Natural killer cell (primary cell): ENCODE data around the gene SESN1. TPM values are rescaled to one million over a fixed set of nuclear protein-coding genes. Genes with fewer than 3 reads are reported as not detected.

Experiments
- ATAC-seq, 3 donors: fragments of 150-1000 bp in 2 of 3; fragments of 200-7000 bp in 1 of 3; cut with Tn5 transposase; 1 replicate in 1 of 3; 2 replicates in 2 of 3; pipeline ENCODE4 v1.10.0; 2021; ENCODE audit warnings: mild to moderate bottlenecking in 2 of 3, moderate library complexity in 2 of 3
- DNase-seq, 2 donors: peaks; one replicate each; pipeline versions ENCODE4 v3.0.0 to v3.0.0-alpha.2; 2013 to 2021; ENCODE audit warnings: mixed read lengths in 1 of 2
- H3K27ac ChIP-seq: one replicate; pipeline ENCODE4 v1.5.1; 2013; ENCODE audit warnings: mild to moderate bottlenecking, low read length
- H3K27me3 ChIP-seq: one replicate; pipeline ENCODE4 v1.6.1; 2013; ENCODE audit warnings: low read length; ENCODE audit not compliant: control insufficient read depth, insufficient read depth
- H3K36me3 ChIP-seq: one replicate; pipeline ENCODE4 v1.6.1; 2013; ENCODE audit warnings: low read length; ENCODE audit not compliant: control insufficient read depth, insufficient read depth
- H3K4me1 ChIP-seq: one replicate; pipeline ENCODE4 v1.6.1; 2013; ENCODE audit warnings: low read length; ENCODE audit not compliant: control insufficient read depth, insufficient read depth
- H3K4me3 ChIP-seq: one replicate; pipeline ENCODE4 v1.5.1; 2013; ENCODE audit warnings: low read length
- H3K9me3 ChIP-seq: one replicate; pipeline ENCODE4 v1.6.1; 2013; ENCODE audit warnings: low read length; ENCODE audit not compliant: control insufficient read depth, insufficient read depth
- H3K27ac Mint-ChIP-seq, 2 donors: one replicate each; pipeline ENCODE4 v1.8.0; 2022; ENCODE audit warnings: mild to moderate bottlenecking in 2 of 2, mixed read lengths in 2 of 2, moderate library complexity in 1 of 2
- H3K27me3 Mint-ChIP-seq, 2 donors: one replicate each; pipeline ENCODE4 v1.8.0; 2022; ENCODE audit warnings: low read depth in 2 of 2, mixed read lengths in 2 of 2
- H3K36me3 Mint-ChIP-seq: one replicate; pipeline ENCODE4 v1.8.0; 2022; ENCODE audit warnings: mixed read lengths
- H3K4me1 Mint-ChIP-seq, 2 donors: one replicate each; pipeline ENCODE4 v1.8.0; 2022; ENCODE audit warnings: mixed read lengths in 2 of 2
- H3K4me3 Mint-ChIP-seq: one replicate; pipeline ENCODE4 v1.8.0; 2022; ENCODE audit warnings: mild to moderate bottlenecking, moderate library complexity, mixed read lengths
- H3K9me3 Mint-ChIP-seq, 2 donors: one replicate each; pipeline ENCODE4 v1.8.0; 2022; ENCODE audit warnings: mixed read lengths in 2 of 2
- WGBS: methylation state at CpG from one replicate; pipeline ENCODE4 v1.1.7; 2013; ENCODE audit warnings: missing lambda C conversion rate; ENCODE audit not compliant: insufficient coverage; 5-methylcytosine and 5-hydroxymethylcytosine counted together
- intact Hi-C: fragments of 100-400 bp; cut with micrococcal nuclease; formaldehyde crosslinking; loops from one replicate; pipeline ENCODE4 v1.14.2; 2022
- total RNA-seq, 4 donors: library from RNA; stranded (reverse); fragments of 120-200 nt in 1 of 4; gene quantifications; one replicate each; pipeline versions ENCODE4 v1.2.3 to v1.2.4, GENCODE V29; 2013 to 2022
- TF ChIP-seq, protein P1 (sequence below): fragments of 200-600 bp; IDR thresholded peaks from one replicate; pipeline ENCODE4 v1.8.0; 2022; ENCODE audit warnings: antibody characterized with exemption

The SESN1 gene
- total RNA-seq, 3 donors from 2014 or later (not counting 1 experiment from before 2014, with no cell fraction given): 52.9 to 106 (median 68.9) TPM

GRCh38 chr6:109029313-109029712 lies 65.3 kb downstream of the SESN1 start:
- Histone ChIP-seq H3K9me3 (no peaks in the 10 kb centered on the region), H3K4me3 (no peak overlapping the region), H3K27ac (no peak overlapping the region), H3K27me3 (no peaks in the 10 kb centered on the region), H3K4me1 (peaks cover 12% of the 10 kb centered on the region), H3K36me3 (no peaks in the 10 kb centered on the region)
- no peaks in the 10 kb centered on the region for H3K36me3 Mint-ChIP-seq
- H3K9me3 Mint-ChIP-seq: no peaks in the 10 kb centered on the region
- 93% methylated on average over 1 of the region's 1 CpG for WGBS
- DNase-seq (no peak), ATAC-seq (no peak)
- no peaks in the 10 kb centered on the region for H3K27me3 Mint-ChIP-seq
- no peak overlapping the region for H3K27ac Mint-ChIP-seq
- TF ChIP-seq, protein P1, sequence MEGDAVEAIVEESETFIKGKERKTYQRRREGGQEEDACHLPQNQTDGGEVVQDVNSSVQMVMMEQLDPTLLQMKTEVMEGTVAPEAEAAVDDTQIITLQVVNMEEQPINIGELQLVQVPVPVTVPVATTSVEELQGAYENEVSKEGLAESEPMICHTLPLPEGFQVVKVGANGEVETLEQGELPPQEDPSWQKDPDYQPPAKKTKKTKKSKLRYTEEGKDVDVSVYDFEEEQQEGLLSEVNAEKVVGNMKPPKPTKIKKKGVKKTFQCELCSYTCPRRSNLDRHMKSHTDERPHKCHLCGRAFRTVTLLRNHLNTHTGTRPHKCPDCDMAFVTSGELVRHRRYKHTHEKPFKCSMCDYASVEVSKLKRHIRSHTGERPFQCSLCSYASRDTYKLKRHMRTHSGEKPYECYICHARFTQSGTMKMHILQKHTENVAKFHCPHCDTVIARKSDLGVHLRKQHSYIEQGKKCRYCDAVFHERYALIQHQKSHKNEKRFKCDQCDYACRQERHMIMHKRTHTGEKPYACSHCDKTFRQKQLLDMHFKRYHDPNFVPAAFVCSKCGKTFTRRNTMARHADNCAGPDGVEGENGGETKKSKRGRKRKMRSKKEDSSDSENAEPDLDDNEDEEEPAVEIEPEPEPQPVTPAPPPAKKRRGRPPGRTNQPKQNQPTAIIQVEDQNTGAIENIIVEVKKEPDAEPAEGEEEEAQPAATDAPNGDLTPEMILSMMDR: no peak
- peaks cover 32 to 33% of the 10 kb centered on the region in 2 donors for H3K4me1 Mint-ChIP-seq
- no peak overlapping the region for H3K4me3 Mint-ChIP-seq
- intact Hi-C loops: no loop called here

DNA sequence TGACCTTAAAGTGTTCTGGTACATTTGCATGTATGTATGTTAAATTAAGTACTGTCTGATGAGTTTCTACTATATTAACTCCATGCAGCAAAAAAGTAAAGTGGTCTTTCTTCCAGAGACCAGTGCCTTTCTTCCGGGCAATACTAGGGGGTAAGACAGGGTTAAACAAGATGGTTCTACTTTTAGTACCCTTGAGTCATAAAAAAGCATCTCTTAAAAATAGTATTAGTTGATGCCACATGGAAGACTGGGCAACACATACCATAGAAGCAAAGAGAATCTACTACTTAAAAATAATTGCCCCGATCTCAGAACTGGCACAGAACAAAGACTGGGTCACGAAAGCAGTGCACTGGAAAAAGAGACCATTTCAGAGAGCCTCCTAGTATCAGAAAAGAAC lies 66.2 kb downstream of the SESN1 start:
- ATAC-seq (no peak), DNase-seq (no peak)
- no peak overlapping the region for H3K27ac ChIP-seq
- no peak overlapping the region for H3K4me3 ChIP-seq
- H3K27me3 ChIP-seq: no peaks in the 10 kb centered on the region
- TF ChIP-seq, protein P1: no peak
- no peak overlapping the region for H3K4me3 Mint-ChIP-seq
- H3K36me3 Mint-ChIP-seq: no peaks in the 10 kb centered on the region
- H3K27me3 Mint-ChIP-seq: no peaks in the 10 kb centered on the region
- intact Hi-C loops: no loop called here
- peaks cover 32 to 38% of the 10 kb centered on the region in 2 donors for H3K4me1 Mint-ChIP-seq
- no peak overlapping the region for H3K27ac Mint-ChIP-seq
- no peaks in the 10 kb centered on the region for H3K36me3 ChIP-seq
- WGBS: 100% methylated on average over 1 of the region's 3 CpGs
- H3K9me3 ChIP-seq: no peaks in the 10 kb centered on the region
- H3K9me3 Mint-ChIP-seq: no peaks in the 10 kb centered on the region
- peaks cover 12% of the 10 kb centered on the region for H3K4me1 ChIP-seq

DNA sequence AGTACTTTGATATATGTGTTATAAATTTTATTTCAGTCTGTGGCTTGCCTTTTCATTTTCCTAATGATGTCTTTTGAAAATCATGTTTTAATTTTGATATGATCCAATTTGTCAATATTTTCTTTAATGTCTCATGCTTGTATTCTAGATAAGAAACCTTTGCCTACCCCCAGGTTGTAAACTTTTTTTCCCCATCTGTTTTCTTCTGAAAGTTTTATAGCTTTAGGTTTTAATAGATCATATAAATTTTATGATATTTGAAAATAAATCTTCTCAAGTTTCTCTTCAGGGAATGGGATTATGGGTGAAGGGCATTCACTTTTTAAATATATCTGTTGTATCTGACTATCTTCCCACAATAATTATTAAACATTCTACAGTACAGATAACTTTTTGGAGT lies 66.7 kb downstream of the SESN1 start:
- no peaks in the 10 kb centered on the region for H3K27me3 ChIP-seq
- DNase-seq: no peak

GRCh38 chr6:109025639-109026038 lies 69.0 kb downstream of the SESN1 start:
- no peak for ATAC-seq
- Histone ChIP-seq H3K36me3 (no peaks in the 10 kb centered on the region), H3K27ac (peak overlapping the region; percentile 61), H3K27me3 (no peaks in the 10 kb centered on the region), H3K9me3 (no peaks in the 10 kb centered on the region), H3K4me3 (no peak overlapping the region), H3K4me1 (peaks cover 16% of the 10 kb centered on the region)
- WGBS: no CpG with 5 or more reads among the region's 1 CpG
- Mint-ChIP-seq H3K4me3 (peak overlapping the region; percentile 52), H3K27me3 (no peaks in the 10 kb centered on the region), H3K9me3 (no peaks in the 10 kb centered on the region), H3K4me1 (peaks cover 33 to 40% of the 10 kb centered on the region in 2 donors), H3K36me3 (no peaks in the 10 kb centered on the region), H3K27ac (peak overlapping the region; percentile 78 to 87)
- intact Hi-C loops: no loop called here
- DNase-seq: no peak
- TF ChIP-seq, protein P1: no peak

More for the DNA sequence above, 66.7 kb downstream of the SESN1 start:
- Mint-ChIP-seq H3K4me3 (no peak overlapping the region), H3K27me3 (no peaks in the 10 kb centered on the region), H3K27ac (no peak overlapping the region), H3K4me1 (peaks cover 34 to 40% of the 10 kb centered on the region in 2 donors), H3K36me3 (no peaks in the 10 kb centered on the region), H3K9me3 (no peaks in the 10 kb centered on the region)
- TF ChIP-seq, protein P1: no peak
- no peak overlapping the region for H3K27ac ChIP-seq
- peaks cover 12% of the 10 kb centered on the region for H3K4me1 ChIP-seq
- H3K36me3 ChIP-seq: no peaks in the 10 kb centered on the region
- H3K9me3 ChIP-seq: no peaks in the 10 kb centered on the region
- H3K4me3 ChIP-seq: no peak overlapping the region
- intact Hi-C loops: no loop called here
- ATAC-seq: no peak
